ENCODE results near the gene ADAMTS2.

ADAMTS2 gene

GRCh38 chr5:179354305-179354882 is 9.1 kb upstream of the ADAMTS2 start:
- no peak for TF ChIP-seq CREB1 (IDR thresholded peaks at IDR 0.05; ENCODE audit: low read depth)
- TF ChIP-seq, protein P1, sequence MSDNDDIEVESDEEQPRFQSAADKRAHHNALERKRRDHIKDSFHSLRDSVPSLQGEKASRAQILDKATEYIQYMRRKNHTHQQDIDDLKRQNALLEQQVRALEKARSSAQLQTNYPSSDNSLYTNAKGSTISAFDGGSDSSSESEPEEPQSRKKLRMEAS (IDR thresholded peaks at IDR 0.05), result no peak
- TF ChIP-seq ZBTB7A (IDR thresholded peaks at IDR 0.05; ENCODE audit: low read depth), result no peak
- TF ChIP-seq, protein P2, sequence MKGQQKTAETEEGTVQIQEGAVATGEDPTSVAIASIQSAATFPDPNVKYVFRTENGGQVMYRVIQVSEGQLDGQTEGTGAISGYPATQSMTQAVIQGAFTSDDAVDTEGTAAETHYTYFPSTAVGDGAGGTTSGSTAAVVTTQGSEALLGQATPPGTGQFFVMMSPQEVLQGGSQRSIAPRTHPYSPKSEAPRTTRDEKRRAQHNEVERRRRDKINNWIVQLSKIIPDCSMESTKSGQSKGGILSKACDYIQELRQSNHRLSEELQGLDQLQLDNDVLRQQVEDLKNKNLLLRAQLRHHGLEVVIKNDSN (IDR thresholded peaks at IDR 0.05), result no peak
- TF ChIP-seq EP300 (IDR thresholded peaks at IDR 0.05; ENCODE audit: borderline replicate concordance), result no peak
- TF ChIP-seq, protein P3, sequence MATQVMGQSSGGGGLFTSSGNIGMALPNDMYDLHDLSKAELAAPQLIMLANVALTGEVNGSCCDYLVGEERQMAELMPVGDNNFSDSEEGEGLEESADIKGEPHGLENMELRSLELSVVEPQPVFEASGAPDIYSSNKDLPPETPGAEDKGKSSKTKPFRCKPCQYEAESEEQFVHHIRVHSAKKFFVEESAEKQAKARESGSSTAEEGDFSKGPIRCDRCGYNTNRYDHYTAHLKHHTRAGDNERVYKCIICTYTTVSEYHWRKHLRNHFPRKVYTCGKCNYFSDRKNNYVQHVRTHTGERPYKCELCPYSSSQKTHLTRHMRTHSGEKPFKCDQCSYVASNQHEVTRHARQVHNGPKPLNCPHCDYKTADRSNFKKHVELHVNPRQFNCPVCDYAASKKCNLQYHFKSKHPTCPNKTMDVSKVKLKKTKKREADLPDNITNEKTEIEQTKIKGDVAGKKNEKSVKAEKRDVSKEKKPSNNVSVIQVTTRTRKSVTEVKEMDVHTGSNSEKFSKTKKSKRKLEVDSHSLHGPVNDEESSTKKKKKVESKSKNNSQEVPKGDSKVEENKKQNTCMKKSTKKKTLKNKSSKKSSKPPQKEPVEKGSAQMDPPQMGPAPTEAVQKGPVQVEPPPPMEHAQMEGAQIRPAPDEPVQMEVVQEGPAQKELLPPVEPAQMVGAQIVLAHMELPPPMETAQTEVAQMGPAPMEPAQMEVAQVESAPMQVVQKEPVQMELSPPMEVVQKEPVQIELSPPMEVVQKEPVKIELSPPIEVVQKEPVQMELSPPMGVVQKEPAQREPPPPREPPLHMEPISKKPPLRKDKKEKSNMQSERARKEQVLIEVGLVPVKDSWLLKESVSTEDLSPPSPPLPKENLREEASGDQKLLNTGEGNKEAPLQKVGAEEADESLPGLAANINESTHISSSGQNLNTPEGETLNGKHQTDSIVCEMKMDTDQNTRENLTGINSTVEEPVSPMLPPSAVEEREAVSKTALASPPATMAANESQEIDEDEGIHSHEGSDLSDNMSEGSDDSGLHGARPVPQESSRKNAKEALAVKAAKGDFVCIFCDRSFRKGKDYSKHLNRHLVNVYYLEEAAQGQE (IDR thresholded peaks at IDR 0.05; ENCODE audit: low read depth), result no peak
- no peak for TF ChIP-seq TEAD4 (IDR thresholded peaks at IDR 0.05)

DNA sequence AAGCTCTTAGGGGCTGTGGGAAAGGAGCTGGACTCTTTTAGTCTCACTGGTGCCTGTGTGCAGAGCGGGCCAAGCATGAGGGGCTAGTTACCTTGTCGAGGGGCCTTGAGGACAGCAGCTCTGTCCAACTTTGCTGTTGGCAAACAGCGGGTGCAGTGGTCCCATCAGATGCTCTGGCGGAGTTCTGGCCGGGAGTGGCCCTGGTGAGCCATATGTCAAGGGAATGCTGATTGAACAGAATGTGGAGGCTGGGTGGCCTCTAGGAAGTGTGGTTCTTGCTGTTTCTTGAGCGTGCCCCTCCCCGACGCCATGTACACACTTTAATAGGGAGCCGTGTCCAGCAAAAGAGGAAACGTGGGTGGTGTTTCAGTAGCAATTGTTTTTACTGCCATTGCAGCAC is 3.6 kb upstream of the ADAMTS2 start:
- TF ChIP-seq EP300 (IDR thresholded peaks at IDR 0.05; ENCODE audit: borderline replicate concordance), result no peak
- no peak for TF ChIP-seq TCF12 (IDR thresholded peaks at IDR 0.05; ENCODE audit: low read depth)
- no peak for TF ChIP-seq RAD21 (IDR thresholded peaks at IDR 0.05; ENCODE audit: low read depth)
- no peak for TF ChIP-seq YY1 (IDR thresholded peaks at IDR 0.05; ENCODE audit: low read depth)
- TF ChIP-seq, protein P3 (IDR thresholded peaks at IDR 0.05; ENCODE audit: low read depth), result no peak
- TF ChIP-seq, protein P1 (IDR thresholded peaks at IDR 0.05), result no peak
- no peak for TF ChIP-seq TEAD4 (IDR thresholded peaks at IDR 0.05)
- no peak for TF ChIP-seq ZBTB7A (IDR thresholded peaks at IDR 0.05; ENCODE audit: low read depth)
- no peak for TF ChIP-seq EGR1 (IDR thresholded peaks at IDR 0.05)
- no peak for TF ChIP-seq TAF1 (IDR thresholded peaks at IDR 0.05; ENCODE audit: low read depth)
- no peak for TF ChIP-seq CEBPB (IDR thresholded peaks at IDR 0.05)
- TF ChIP-seq NFIC (IDR thresholded peaks at IDR 0.05), result no peak
- TF ChIP-seq, protein P2 (IDR thresholded peaks at IDR 0.05), result no peak

DNA sequence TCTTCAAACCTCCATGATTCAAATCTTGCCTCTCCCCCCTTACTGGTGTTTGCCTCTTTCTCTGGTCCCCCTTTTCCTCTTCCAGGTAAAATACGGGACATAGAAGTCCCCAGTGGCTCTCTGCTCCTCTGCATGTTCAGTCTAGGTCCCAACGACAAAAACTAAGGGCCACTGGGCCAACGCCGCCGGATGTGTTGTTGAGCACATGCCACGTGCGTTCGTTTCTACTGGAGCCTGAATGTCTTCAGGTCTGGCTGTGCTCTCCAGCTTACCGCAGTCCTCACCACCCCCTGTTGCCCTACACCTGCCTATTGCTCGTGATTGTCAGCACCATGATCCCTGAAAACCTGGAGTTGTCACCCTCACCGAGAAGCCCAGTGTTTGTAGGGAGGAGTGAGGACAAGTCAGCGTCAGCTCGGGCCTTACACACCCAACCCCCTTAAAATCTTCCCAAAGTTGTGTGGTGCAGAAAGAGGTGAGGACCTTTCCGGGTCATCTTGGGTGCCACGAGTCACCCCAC is 2.8 kb upstream of the ADAMTS2 start:
- TF ChIP-seq CEBPB (IDR thresholded peaks at IDR 0.05), result no peak
- TF ChIP-seq ZBTB7A (IDR thresholded peaks at IDR 0.05; ENCODE audit: low read depth), result no peak
- TF ChIP-seq FOXM1 (IDR thresholded peaks at IDR 0.05; ENCODE audit: borderline replicate concordance, low read depth), result no peak
- TF ChIP-seq, protein P2 (IDR thresholded peaks at IDR 0.05), result no peak
- TF ChIP-seq, protein P1 (IDR thresholded peaks at IDR 0.05), result no peak
- TF ChIP-seq RAD21 (IDR thresholded peaks at IDR 0.05; ENCODE audit: low read depth), result no peak
- TF ChIP-seq EGR1 (IDR thresholded peaks at IDR 0.05), result no peak
- TF ChIP-seq TAF1 (IDR thresholded peaks at IDR 0.05; ENCODE audit: low read depth), result no peak
- no peak for TF ChIP-seq NFIC (IDR thresholded peaks at IDR 0.05)
- no peak for TF ChIP-seq YY1 (IDR thresholded peaks at IDR 0.05; ENCODE audit: low read depth)
- TF ChIP-seq, protein P3 (IDR thresholded peaks at IDR 0.05; ENCODE audit: low read depth), result no peak
- TF ChIP-seq TCF12 (IDR thresholded peaks at IDR 0.05; ENCODE audit: low read depth), result no peak
- TF ChIP-seq TEAD4 (IDR thresholded peaks at IDR 0.05), result no peak
- TF ChIP-seq EP300 (IDR thresholded peaks at IDR 0.05; ENCODE audit: borderline replicate concordance), result no peak
- TF ChIP-seq CREB1 (IDR thresholded peaks at IDR 0.05; ENCODE audit: low read depth), result no peak

- TF ChIP-seq RAD21 (IDR thresholded peaks at IDR 0.05; ENCODE audit: low read depth), result no peak
- no peak for TF ChIP-seq ZBTB7A (IDR thresholded peaks at IDR 0.05; ENCODE audit: low read depth)
- TF ChIP-seq EGR1 (IDR thresholded peaks at IDR 0.05), result no peak
Measured at GRCh38 chr5:179347581-179347980, 2.3 kb upstream of the ADAMTS2 start.
